ENCODE results near the gene TMTC3. TPM values are rescaled to one million over a fixed set of nuclear protein-coding genes. Genes with fewer than 3 reads are reported as not detected.

The TMTC3 gene
- total RNA-seq, 2 experiments from 2014 or later = 5.3 to 5.4 TPM

DNA sequence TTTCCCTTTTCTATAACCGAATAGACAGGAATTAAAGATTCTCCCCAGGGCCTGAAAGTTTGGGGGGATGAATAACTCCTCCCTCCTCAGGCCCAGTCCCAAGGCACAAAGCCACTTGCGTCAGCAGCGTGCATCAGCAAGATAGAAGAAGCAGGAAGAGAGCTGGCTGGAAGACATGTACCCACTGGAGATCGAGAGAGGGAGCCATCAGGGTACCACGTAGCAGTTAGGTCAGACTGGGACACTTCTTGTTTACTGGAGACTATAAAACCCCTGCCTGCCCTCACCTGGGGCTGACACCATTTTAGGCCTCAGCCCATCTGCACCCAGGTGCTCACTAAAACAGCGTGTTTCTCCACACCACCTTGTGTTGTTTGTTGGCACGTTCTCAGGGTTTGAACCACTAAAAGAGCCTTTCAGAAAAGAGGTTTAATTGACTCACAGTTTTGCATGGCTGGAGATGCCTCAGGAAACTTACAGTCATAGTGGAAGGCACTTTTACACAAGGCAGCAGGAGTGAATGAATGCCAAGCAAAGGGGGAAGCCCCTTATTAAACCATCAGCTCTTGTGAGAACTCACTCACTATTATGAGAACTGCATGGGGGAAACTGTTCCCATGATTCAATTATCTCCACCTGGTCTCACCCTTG lies 93.2 kb downstream of the TMTC3 start:
- Mint-ChIP-seq H3K36me3 (ENCODE audit: low read depth) (no peaks in the 10 kb centered on the region), H3K9me3 (ENCODE audit: insufficient read depth) (no peaks in the 10 kb centered on the region), H3K27ac (no peak overlapping the region), H3K4me1 (ENCODE audit: low read depth) (peaks cover 2% of the 10 kb centered on the region), H3K27me3 (ENCODE audit: low read depth) (no peaks in the 10 kb centered on the region), H3K4me3 (no peak overlapping the region)
- ATAC-seq (no peak), DNase-seq (no peak)
- ChIA-PET CTCF (no interaction called here), POLR2A (no interaction called here)

- ChIA-PET POLR2A (interaction anchor here (1.4 kb wide), 1 partner anchor 35 kb away, joined by 4 read pairs; no protein-coding TSS in a partner anchor), CTCF (no interaction called here)
- H3K4me1 Mint-ChIP-seq (ENCODE audit: low read depth) = peaks cover 3% of the 10 kb centered on the region
- no peaks in the 10 kb centered on the region for H3K27me3 Mint-ChIP-seq (ENCODE audit: low read depth)
- DNase-seq = no peak
- ATAC-seq = no peak
- H3K36me3 Mint-ChIP-seq (ENCODE audit: low read depth) = no peaks in the 10 kb centered on the region
- no peak overlapping the region for H3K27ac Mint-ChIP-seq
- H3K4me3 Mint-ChIP-seq = no peak overlapping the region
- H3K9me3 Mint-ChIP-seq (ENCODE audit: insufficient read depth) = no peaks in the 10 kb centered on the region
Observed at GRCh38 chr12:88237954-88238353, 95.8 kb downstream of the TMTC3 start.

DNA sequence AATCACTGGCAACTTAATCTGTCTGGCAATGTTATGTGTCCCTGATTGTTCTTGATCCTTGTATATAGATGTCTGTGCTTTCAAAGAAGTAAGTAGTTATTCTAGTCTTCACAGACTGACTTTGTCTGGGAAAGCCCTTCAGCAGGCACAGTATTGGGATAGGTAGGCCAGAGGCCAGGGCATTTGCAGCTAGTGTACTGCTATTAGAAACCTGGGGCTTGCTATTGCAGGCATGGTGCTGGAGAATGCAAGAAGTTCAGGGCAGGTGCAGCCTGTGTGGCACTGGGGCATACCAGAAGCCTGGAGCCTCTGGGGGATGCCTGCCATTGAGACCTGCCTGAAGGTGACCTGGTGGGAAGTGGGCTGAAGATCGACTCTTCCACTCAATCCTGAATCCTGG lies 96.3 kb downstream of the TMTC3 start:
- DNase-seq (no peak), ATAC-seq (no peak)
- Mint-ChIP-seq H3K27me3 (ENCODE audit: low read depth) (no peaks in the 10 kb centered on the region), H3K4me3 (no peak overlapping the region), H3K4me1 (ENCODE audit: low read depth) (peaks cover 6% of the 10 kb centered on the region), H3K36me3 (ENCODE audit: low read depth) (no peaks in the 10 kb centered on the region), H3K27ac (no peak overlapping the region), H3K9me3 (ENCODE audit: insufficient read depth) (no peaks in the 10 kb centered on the region)
- CTCF ChIA-PET = no interaction called here
- POLR2A ChIA-PET = interaction anchor here (1.4 kb wide), 1 partner anchor 36 kb away, joined by 4 read pairs; no protein-coding TSS in a partner anchor

DNA sequence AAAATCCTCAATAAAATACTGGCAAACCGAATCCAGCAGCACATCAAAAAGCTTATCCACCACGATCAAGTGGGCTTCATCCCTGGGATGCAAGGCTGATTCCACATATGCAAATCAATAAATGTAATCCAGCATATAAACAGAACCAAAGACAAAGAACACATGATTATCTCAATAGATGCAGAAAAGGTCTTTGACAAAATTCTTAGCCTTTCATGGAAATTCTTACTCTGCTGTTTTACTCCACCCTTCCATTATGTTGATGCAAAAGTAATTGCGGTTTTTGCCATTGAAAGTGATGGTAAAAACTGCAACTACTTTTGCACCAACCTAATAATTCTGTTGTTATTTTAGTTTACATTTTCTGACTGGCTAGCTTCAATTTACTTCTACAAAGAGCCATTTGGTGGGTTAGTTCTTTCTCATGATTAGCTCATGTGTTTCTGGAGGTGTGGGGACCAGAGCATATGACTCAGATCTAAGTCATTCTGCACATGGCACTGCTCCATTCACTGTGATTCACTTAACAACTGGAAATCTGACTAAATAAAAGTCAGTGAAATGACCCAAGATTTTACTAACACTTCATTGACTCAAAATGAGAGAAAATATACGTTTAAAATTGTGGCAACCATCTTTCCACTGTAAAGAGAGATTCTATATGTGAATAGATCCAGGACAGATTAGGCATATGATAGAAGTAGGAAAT lies 99.9 kb downstream of the TMTC3 start:
- no peaks in the 10 kb centered on the region for H3K27me3 Mint-ChIP-seq (ENCODE audit: low read depth)
- H3K4me1 Mint-ChIP-seq (ENCODE audit: low read depth) = peaks cover 6% of the 10 kb centered on the region
- ChIA-PET CTCF (no interaction called here), POLR2A (no interaction called here)
- H3K27ac Mint-ChIP-seq = no peak overlapping the region
- ATAC-seq (no peak), DNase-seq (no peak)
- H3K36me3 Mint-ChIP-seq (ENCODE audit: low read depth) = no peaks in the 10 kb centered on the region
- H3K4me3 Mint-ChIP-seq = no peak overlapping the region
- no peaks in the 10 kb centered on the region for H3K9me3 Mint-ChIP-seq (ENCODE audit: insufficient read depth)

- ATAC-seq (no peak), DNase-seq (no peak)
- ChIA-PET POLR2A (no interaction called here), CTCF (no interaction called here)
- Mint-ChIP-seq H3K27me3 (ENCODE audit: low read depth) (no peaks in the 10 kb centered on the region), H3K27ac (no peak overlapping the region), H3K36me3 (ENCODE audit: low read depth) (no peaks in the 10 kb centered on the region), H3K9me3 (ENCODE audit: insufficient read depth) (no peaks in the 10 kb centered on the region), H3K4me1 (ENCODE audit: low read depth) (peaks cover 6% of the 10 kb centered on the region), H3K4me3 (no peak overlapping the region)
Observed at GRCh38 chr12:88242571-88242925, 100.4 kb downstream of the TMTC3 start.

- DNase-seq (no peak), ATAC-seq (no peak)
- peaks cover 4% of the 10 kb centered on the region for H3K4me1 Mint-ChIP-seq (ENCODE audit: low read depth)
- H3K9me3 Mint-ChIP-seq (ENCODE audit: insufficient read depth) = no peaks in the 10 kb centered on the region
- CTCF ChIA-PET = no interaction called here
- POLR2A ChIA-PET = no interaction called here
- no peaks in the 10 kb centered on the region for H3K36me3 Mint-ChIP-seq (ENCODE audit: low read depth)
- H3K27ac Mint-ChIP-seq = no peak overlapping the region
- H3K27me3 Mint-ChIP-seq (ENCODE audit: low read depth) = no peaks in the 10 kb centered on the region
- H3K4me3 Mint-ChIP-seq = no peak overlapping the region
Observed at GRCh38 chr12:88242939-88243338, 100.8 kb downstream of the TMTC3 start.

GRCh38 chr12:88243982-88244381 lies 101.9 kb downstream of the TMTC3 start:
- Mint-ChIP-seq H3K4me1 (ENCODE audit: low read depth) (peaks cover 4% of the 10 kb centered on the region), H3K9me3 (ENCODE audit: insufficient read depth) (no peaks in the 10 kb centered on the region), H3K36me3 (ENCODE audit: low read depth) (no peaks in the 10 kb centered on the region), H3K27ac (no peak overlapping the region), H3K27me3 (ENCODE audit: low read depth) (no peaks in the 10 kb centered on the region), H3K4me3 (no peak overlapping the region)
- CTCF ChIA-PET = no interaction called here
- POLR2A ChIA-PET = no interaction called here
- DNase-seq = no peak
- ATAC-seq = no peak

DNA sequence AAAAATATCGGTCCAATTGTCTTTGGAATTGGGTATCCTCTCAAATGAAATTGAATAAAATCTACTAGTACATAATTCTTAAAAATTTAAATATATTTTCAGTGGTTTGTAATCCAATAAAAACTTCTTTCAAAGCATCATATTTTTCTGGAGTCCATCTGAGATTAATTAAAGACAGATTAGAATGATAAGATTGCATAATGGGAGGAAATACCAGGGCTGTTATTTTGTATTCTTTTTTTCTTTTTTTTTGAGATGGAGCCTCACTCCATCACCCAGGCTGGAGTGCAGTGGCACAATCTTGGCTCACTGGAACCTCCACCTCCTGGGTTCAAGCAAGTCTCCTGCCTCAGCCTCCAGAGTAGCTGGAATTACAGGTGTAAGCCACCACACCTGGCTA lies 103.8 kb downstream of the TMTC3 start:
- H3K27ac Mint-ChIP-seq = no peak overlapping the region
- ATAC-seq (no peak), DNase-seq (no peak)
- H3K4me1 Mint-ChIP-seq (ENCODE audit: low read depth) = peaks cover 4% of the 10 kb centered on the region
- CTCF ChIA-PET = no interaction called here
- H3K4me3 Mint-ChIP-seq = no peak overlapping the region
- no peaks in the 10 kb centered on the region for H3K9me3 Mint-ChIP-seq (ENCODE audit: insufficient read depth)
- H3K36me3 Mint-ChIP-seq (ENCODE audit: low read depth) = no peaks in the 10 kb centered on the region
- POLR2A ChIA-PET = no interaction called here
- no peaks in the 10 kb centered on the region for H3K27me3 Mint-ChIP-seq (ENCODE audit: low read depth)

DNA sequence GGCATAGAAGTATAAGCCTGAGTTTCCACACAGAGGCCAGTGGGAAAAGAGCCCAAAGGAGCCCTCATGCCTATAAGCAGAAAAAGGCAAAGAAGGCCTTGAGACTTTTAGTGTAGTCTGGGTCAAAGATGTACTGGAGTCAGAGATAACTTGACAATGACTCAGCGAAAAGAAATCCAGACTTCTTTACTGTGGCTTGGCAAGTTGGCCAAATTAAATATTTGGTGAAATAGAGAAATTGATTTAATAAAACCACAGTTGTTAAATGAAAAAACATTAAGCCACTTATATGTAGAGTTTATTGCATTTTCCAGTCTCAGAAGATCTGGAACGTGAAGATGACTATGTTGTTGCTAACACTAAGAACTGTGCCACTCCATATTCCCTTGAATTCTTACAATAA lies 105.1 kb downstream of the TMTC3 start:
- no peak overlapping the region for H3K27ac Mint-ChIP-seq
- H3K9me3 Mint-ChIP-seq (ENCODE audit: insufficient read depth) = no peaks in the 10 kb centered on the region
- H3K4me1 Mint-ChIP-seq (ENCODE audit: low read depth) = peaks cover 4% of the 10 kb centered on the region
- POLR2A ChIA-PET = no interaction called here
- H3K27me3 Mint-ChIP-seq (ENCODE audit: low read depth) = no peaks in the 10 kb centered on the region
- no peak for DNase-seq
- no peak overlapping the region for H3K4me3 Mint-ChIP-seq
- no peak for ATAC-seq
- CTCF ChIA-PET = no interaction called here
- no peaks in the 10 kb centered on the region for H3K36me3 Mint-ChIP-seq (ENCODE audit: low read depth)

DNA sequence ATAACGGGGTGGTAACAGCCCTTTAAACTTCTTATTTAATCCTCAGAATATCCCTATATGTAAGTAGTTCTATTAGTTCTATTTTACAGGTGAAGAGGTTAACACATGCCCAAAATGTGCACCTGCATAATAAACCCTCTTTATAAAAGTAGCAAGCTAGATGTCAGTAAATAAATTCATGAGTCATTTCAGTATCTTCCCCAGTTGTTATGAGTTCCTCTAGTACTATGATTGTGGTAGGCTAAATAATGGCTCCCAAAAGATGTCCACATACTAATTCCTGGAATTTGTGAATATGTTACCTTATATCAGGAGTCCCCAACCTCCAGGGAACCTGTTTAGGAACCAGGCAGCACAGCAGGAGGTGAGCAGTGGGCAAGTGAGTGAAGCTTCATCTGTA lies 106.5 kb downstream of the TMTC3 start:
- H3K36me3 Mint-ChIP-seq (ENCODE audit: low read depth) = no peaks in the 10 kb centered on the region
- H3K27ac Mint-ChIP-seq = no peak overlapping the region
- ChIA-PET CTCF (no interaction called here), POLR2A (no interaction called here)
- H3K27me3 Mint-ChIP-seq (ENCODE audit: low read depth) = no peaks in the 10 kb centered on the region
- ATAC-seq = no peak
- H3K4me1 Mint-ChIP-seq (ENCODE audit: low read depth) = no peaks in the 10 kb centered on the region
- H3K9me3 Mint-ChIP-seq (ENCODE audit: insufficient read depth) = no peaks in the 10 kb centered on the region
- no peak for DNase-seq
- H3K4me3 Mint-ChIP-seq = no peak overlapping the region

Other genes with a start within 250 kb of the TMTC3 start
- under 1 TPM in 1 of 2 experiments, not detected in 1; 0.11 TPM for gene C12orf50, start 112.9 kb upstream of the TMTC3 start, total RNA-seq
- gene CEP290, start 219 bp upstream of the TMTC3 start, total RNA-seq = 10 to 100 TPM; 10.3 to 10.6 TPM